Esophagus muscularis mucosa (tissue), 4 donors: ENCODE results near the gene LHX4. TPM values are rescaled to one million over a fixed set of nuclear protein-coding genes. Genes with fewer than 3 reads are reported as not detected.

ENCODE experiments used
- DNase-seq: peaks from one replicate; pipeline ENCODE4 v3.0.0-alpha.2; 2017; ENCODE audit errors: extremely low spot score
- H3K27ac ChIP-seq, 4 donors: fragments of 200-600 bp; sonication (generic); replicated peaks in 1 of 4; 1 replicate in 3 of 4; 2 replicates in 1 of 4; pipeline ENCODE4 v1.5.1; 2016 to 2019; ENCODE audit warnings: mild to moderate bottlenecking in 1 of 4
- H3K27me3 ChIP-seq, 4 donors: fragments of 200-600 bp; sonication (generic); one replicate each; pipeline versions ENCODE4 v1.5.1 to v1.6.0; 2016 to 2019
- H3K36me3 ChIP-seq, 4 donors: fragments of 200-600 bp; sonication (generic); one replicate each; pipeline ENCODE4 v1.5.1; 2016 to 2019
- H3K4me1 ChIP-seq, 4 donors: fragments of 200-600 bp; sonication (generic); one replicate each; pipeline ENCODE4 v1.5.1; 2016 to 2019
- H3K4me3 ChIP-seq, 4 donors: fragments of 200-600 bp; sonication (generic); 1 replicate in 2 of 4; 2 replicates in 2 of 4; pipeline ENCODE4 v1.5.1; 2016 to 2019; ENCODE audit warnings: mild to moderate bottlenecking in 4 of 4, moderate library complexity in 1 of 4
- H3K9me3 ChIP-seq, 4 donors: fragments of 200-600 bp; sonication (generic); 1 replicate in 3 of 4; 2 replicates in 1 of 4; pipeline ENCODE4 v1.5.1; 2016 to 2019
- EP300 ChIP-seq: sonication (generic); formaldehyde crosslinking; IDR thresholded peaks from one replicate; pipeline ENCODE4 v1.6.1; 2017; ENCODE audit warnings: antibody characterized with exemption
- POLR2A ChIP-seq: fragments of 450-650 bp; IDR thresholded peaks from one replicate; pipeline ENCODE4 v1.6.1; 2017; ENCODE audit warnings: antibody characterized with exemption, moderate library complexity, mild to moderate bottlenecking, low read depth
- POLR2AphosphoS5 ChIP-seq, 2 donors: sonication (generic); formaldehyde crosslinking; IDR thresholded peaks; one replicate each; pipeline ENCODE4 v1.6.1; 2017; ENCODE audit warnings: antibody characterized with exemption in 2 of 2
- WGBS: methylation state at CpG from one replicate; pipeline ENCODE4 v1.1.5; 2018; 5-methylcytosine and 5-hydroxymethylcytosine counted together
- intact Hi-C: fragments of 100-400 bp; cut with DNase I; formaldehyde crosslinking; loops from one replicate; pipeline ENCODE4 v1.15.1; 2023
- total RNA-seq, 4 donors: library from RNA; depleted of rRNA; stranded (reverse); fragments of >200 nt; gene quantifications; one replicate each; pipeline versions ENCODE4 v1.1.0 to v1.2.1, GENCODE V29; 2016
- TF ChIP-seq, protein P1 (sequence below), 3 experiments: fragments of 200-600 bp in 2 of 3; fragments of 450-650 bp in 1 of 3; sonication (generic) in 2 of 3; IDR thresholded peaks; one replicate each; pipeline ENCODE4 v1.5.1; 2017 to 2019; ENCODE audit warnings: antibody characterized with exemption in 3 of 3, mild to moderate bottlenecking in 2 of 3, moderate library complexity in 1 of 3

Gene LHX4
- total RNA-seq, 4 donors from 2014 or later = not detected

DNA sequence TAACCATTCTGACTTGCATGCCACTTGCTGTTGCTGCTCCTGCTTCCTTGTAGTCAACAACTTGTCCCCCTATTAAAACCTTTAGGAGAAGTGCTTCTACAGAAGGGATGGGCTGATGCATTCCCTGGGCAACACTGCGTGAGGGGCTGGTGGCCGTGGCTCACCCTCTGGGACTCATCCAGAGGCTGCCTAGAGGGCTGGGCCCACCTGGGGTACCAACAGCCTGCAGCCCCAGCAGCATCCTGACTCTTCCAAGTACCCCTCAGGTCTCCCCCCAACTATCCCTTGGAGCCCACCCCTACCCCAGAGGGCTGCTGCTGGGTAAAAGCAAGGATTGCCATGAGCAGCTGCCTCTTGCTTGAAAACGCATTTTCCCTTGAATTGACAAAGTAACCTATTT is 34.7 kb upstream of the LHX4 start:
- Histone ChIP-seq H3K27me3 (no peaks in the 10 kb centered on the region), H3K9me3 (no peaks in the 10 kb centered on the region), H3K4me3 (no peak overlapping the region), H3K27ac (no peak overlapping the region), H3K4me1 (no peaks in the 10 kb centered on the region), H3K36me3 (peaks cover 20 to 86% (median 70%) of the 10 kb centered on the region in 4 donors)
- no peak for DNase-seq
- intact Hi-C loops = no loop called here
- 97% methylated on average over 2 of the region's 3 CpGs for WGBS
- no peak for TF ChIP-seq POLR2AphosphoS5 (IDR thresholded peaks at IDR 0.05)
- TF ChIP-seq, protein P1, sequence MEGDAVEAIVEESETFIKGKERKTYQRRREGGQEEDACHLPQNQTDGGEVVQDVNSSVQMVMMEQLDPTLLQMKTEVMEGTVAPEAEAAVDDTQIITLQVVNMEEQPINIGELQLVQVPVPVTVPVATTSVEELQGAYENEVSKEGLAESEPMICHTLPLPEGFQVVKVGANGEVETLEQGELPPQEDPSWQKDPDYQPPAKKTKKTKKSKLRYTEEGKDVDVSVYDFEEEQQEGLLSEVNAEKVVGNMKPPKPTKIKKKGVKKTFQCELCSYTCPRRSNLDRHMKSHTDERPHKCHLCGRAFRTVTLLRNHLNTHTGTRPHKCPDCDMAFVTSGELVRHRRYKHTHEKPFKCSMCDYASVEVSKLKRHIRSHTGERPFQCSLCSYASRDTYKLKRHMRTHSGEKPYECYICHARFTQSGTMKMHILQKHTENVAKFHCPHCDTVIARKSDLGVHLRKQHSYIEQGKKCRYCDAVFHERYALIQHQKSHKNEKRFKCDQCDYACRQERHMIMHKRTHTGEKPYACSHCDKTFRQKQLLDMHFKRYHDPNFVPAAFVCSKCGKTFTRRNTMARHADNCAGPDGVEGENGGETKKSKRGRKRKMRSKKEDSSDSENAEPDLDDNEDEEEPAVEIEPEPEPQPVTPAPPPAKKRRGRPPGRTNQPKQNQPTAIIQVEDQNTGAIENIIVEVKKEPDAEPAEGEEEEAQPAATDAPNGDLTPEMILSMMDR (IDR thresholded peaks at IDR 0.05) = no peak
- TF ChIP-seq EP300 = no peak
- TF ChIP-seq POLR2A = no peak

DNA sequence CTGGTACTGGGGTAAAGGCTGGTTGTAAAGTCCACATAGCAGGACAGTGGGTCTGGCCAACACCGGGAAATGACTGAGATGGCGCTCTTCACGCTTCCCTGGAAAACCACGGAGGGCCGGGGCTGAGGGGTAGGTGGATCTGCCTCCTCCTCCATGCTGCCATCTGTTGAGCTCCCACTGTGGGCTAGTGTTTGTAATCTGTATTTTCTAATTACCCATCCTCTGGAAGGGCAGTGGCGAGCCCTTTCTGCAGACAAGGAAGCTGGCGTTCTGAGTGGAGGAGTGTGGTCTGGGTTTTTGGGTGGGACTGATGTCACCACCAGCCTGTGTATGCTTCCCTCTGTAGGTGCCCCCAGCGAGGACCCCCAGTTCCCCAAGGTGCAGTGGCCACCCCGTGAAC is 34.1 kb upstream of the LHX4 start:
- Histone ChIP-seq H3K4me1 (no peaks in the 10 kb centered on the region), H3K36me3 (peaks cover 17 to 81% (median 65%) of the 10 kb centered on the region in 4 donors), H3K4me3 (no peak overlapping the region), H3K27ac (no peak overlapping the region), H3K9me3 (no peaks in the 10 kb centered on the region), H3K27me3 (no peaks in the 10 kb centered on the region)
- WGBS = 95% methylated on average over 7 of the region's 9 CpGs
- TF ChIP-seq, protein P1 (IDR thresholded peaks at IDR 0.05) = no peak
- TF ChIP-seq POLR2AphosphoS5 (IDR thresholded peaks at IDR 0.05) = no peak
- TF ChIP-seq POLR2A = no peak
- no peak for TF ChIP-seq EP300
- no peak for DNase-seq
- intact Hi-C loops = no loop called here

GRCh38 chr1:180196436-180197003 is 33.5 kb upstream of the LHX4 start:
- no peak overlapping the region for H3K4me3 ChIP-seq
- H3K27me3 ChIP-seq = no peaks in the 10 kb centered on the region
- H3K9me3 ChIP-seq = no peaks in the 10 kb centered on the region
- intact Hi-C loops = no loop called here
- WGBS = 81% methylated on average over 9 of the region's 17 CpGs
- H3K36me3 ChIP-seq = peaks cover 17 to 74% (median 59%) of the 10 kb centered on the region in 4 donors
- H3K27ac ChIP-seq = no peak overlapping the region
- no peaks in the 10 kb centered on the region for H3K4me1 ChIP-seq
- TF ChIP-seq EP300 = no peak
- no peak for TF ChIP-seq POLR2AphosphoS5 (IDR thresholded peaks at IDR 0.05)
- TF ChIP-seq, protein P1 (IDR thresholded peaks at IDR 0.05) = no peak
- no peak for TF ChIP-seq POLR2A
- no peak for DNase-seq

DNA sequence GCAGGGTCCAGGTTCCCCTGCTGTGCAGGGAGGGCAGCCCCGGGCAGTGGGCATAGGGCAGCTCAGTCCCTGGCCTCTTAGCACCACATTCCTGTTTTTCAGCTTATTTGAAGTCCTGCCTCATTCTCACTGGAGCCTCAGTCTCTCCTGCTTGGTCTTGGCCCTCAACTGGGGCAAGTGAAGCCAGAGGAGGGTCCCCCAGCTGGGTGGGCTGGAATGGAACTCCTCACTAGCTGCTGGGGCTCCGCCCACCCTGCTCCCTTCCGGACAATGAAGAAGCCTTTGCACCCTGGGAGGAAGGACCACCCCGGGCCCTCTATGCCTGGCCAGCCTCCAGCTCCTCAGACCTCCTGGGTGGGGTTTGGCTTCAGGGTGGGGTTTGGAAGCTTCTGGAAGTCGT is 32.8 kb upstream of the LHX4 start:
- no peaks in the 10 kb centered on the region for H3K27me3 ChIP-seq
- H3K4me1 ChIP-seq = no peaks in the 10 kb centered on the region
- WGBS = 80% methylated on average over 1 of the region's 5 CpGs
- intact Hi-C loops = no loop called here
- no peak overlapping the region for H3K4me3 ChIP-seq
- TF ChIP-seq EP300 (no peak), POLR2A (no peak), POLR2AphosphoS5 (IDR thresholded peaks at IDR 0.05) (no peak)
- TF ChIP-seq, protein P1 (IDR thresholded peaks at IDR 0.05) = no peak
- no peaks in the 10 kb centered on the region for H3K9me3 ChIP-seq
- DNase-seq = no peak
- H3K36me3 ChIP-seq = peaks cover 17 to 67% (median 54%) of the 10 kb centered on the region in 4 donors
- no peak overlapping the region for H3K27ac ChIP-seq

DNA sequence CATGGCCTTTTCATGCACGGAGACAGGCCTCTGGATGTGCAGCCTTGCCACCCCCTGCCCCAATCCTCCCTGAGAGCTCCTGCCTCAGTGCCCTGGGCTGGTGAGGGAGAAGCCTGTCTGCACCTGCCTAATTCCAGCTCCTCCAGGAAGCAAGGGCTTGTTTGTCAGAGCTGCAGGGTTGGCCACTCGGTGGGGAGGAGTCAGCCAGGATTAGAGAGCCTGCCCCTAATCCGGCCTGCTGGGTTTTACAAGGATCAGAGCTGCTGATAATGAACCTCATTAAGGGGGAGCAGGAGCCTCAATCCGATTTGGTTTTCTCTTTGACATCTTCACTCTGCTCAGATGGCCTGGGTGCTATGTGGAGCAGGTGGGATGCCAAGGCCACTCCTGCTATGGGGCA is 31.9 kb upstream of the LHX4 start:
- no peak for DNase-seq
- Histone ChIP-seq H3K9me3 (no peaks in the 10 kb centered on the region), H3K27me3 (no peaks in the 10 kb centered on the region), H3K27ac (no peak overlapping the region), H3K4me1 (no peaks in the 10 kb centered on the region), H3K4me3 (no peak overlapping the region), H3K36me3 (peaks cover 17 to 60% (median 49%) of the 10 kb centered on the region in 4 donors)
- intact Hi-C loops = no loop called here
- 83% methylated on average over 2 of the region's 4 CpGs for WGBS
- no peak for TF ChIP-seq POLR2AphosphoS5 (IDR thresholded peaks at IDR 0.05)
- TF ChIP-seq POLR2A = no peak
- no peak for TF ChIP-seq EP300
- TF ChIP-seq, protein P1 (IDR thresholded peaks at IDR 0.05) = no peak
